Keratinocyte (primary cell): ENCODE measurements around the gene UTS2B. TPM values are rescaled to one million over a fixed set of nuclear protein-coding genes. Genes with fewer than 3 reads are reported as not detected.
"Not testable (repeated sequence)": the region's sequence is repeated elsewhere in the genome, so short reads cannot be mapped to it uniquely, and the experiment has no call there.

Source experiments
- DNase-seq: peaks from one replicate; pipeline ENCODE4 v3.0.0-alpha.2; 2011; ENCODE audit warnings: low read depth, missing footprints, low spot score
- FAIRE-seq: peaks from 2 replicates; lab custom pipeline; 2011; peaks lifted over from hg19 to GRCh38; lab: Jason Lieb, UNC
- H2AFZ ChIP-seq: 2 replicates; pipeline ENCODE4 v1.6.0; 2012; ENCODE audit warnings: low read length, control low read depth, inconsistent platforms; ENCODE audit not compliant: control insufficient read depth
- H3K27ac ChIP-seq: 2 replicates; pipeline ENCODE4 v1.5.1; 2011; ENCODE audit warnings: low read length; ENCODE audit not compliant: control insufficient read depth, insufficient read depth
- H3K27me3 ChIP-seq: 3 replicates; pipeline ENCODE4 v1.6.0; 2011; ENCODE audit warnings: low read length; ENCODE audit not compliant: control insufficient read depth, insufficient read depth; ENCODE audit errors: extremely low read depth
- H3K36me3 ChIP-seq, 2 experiments: 2 replicates in 1 of 2; 3 replicates in 1 of 2; pipeline ENCODE4 v1.5.1; 2011; ENCODE audit warnings: low read length in 2 of 2, mild to moderate bottlenecking in 1 of 2; ENCODE audit not compliant: control insufficient read depth in 2 of 2, insufficient read depth in 2 of 2; ENCODE audit errors: extremely low read depth in 1 of 2
- H3K4me1 ChIP-seq: 3 replicates; pipeline ENCODE4 v1.5.1; 2011; ENCODE audit warnings: low read length; ENCODE audit not compliant: control insufficient read depth, insufficient read depth; ENCODE audit errors: extremely low read depth
- H3K4me2 ChIP-seq: 3 replicates; pipeline ENCODE4 v1.6.0; 2011; ENCODE audit warnings: low read depth, low read length; ENCODE audit not compliant: control insufficient read depth, insufficient read depth; ENCODE audit errors: extremely low read depth
- H3K4me3 ChIP-seq, 3 experiments: fragments of 200-600 bp in 1 of 3; sonication (generic) in 1 of 3; 2 replicates in 2 of 3; 3 replicates in 1 of 3; pipeline ENCODE4 v1.5.1; 2011 to 2016; ENCODE audit warnings: low read length in 3 of 3, mild to moderate bottlenecking in 3 of 3, control low read depth in 2 of 3, inconsistent platforms in 1 of 3, low read depth in 1 of 3, mixed read lengths in 1 of 3, mixed run types in 1 of 3, moderate library complexity in 1 of 3; ENCODE audit not compliant: control insufficient read depth in 2 of 3, insufficient read depth in 2 of 3; ENCODE audit errors: extremely low read depth in 1 of 3
- H3K79me2 ChIP-seq: 2 replicates; pipeline ENCODE4 v1.6.0; 2012; ENCODE audit warnings: low read length; ENCODE audit not compliant: control insufficient read depth, insufficient read depth
- H3K9ac ChIP-seq: 3 replicates; pipeline ENCODE4 v1.6.0; 2011; ENCODE audit warnings: low read length; ENCODE audit not compliant: control insufficient read depth, insufficient read depth; ENCODE audit errors: extremely low read depth
- H3K9me1 ChIP-seq: 3 replicates; pipeline ENCODE4 v1.6.0; 2011; ENCODE audit warnings: low read length; ENCODE audit not compliant: control insufficient read depth, insufficient read depth; ENCODE audit errors: extremely low read depth
- H3K9me3 ChIP-seq: 2 replicates; pipeline ENCODE4 v1.5.1; 2012; ENCODE audit warnings: low read depth, low read length; ENCODE audit not compliant: control insufficient read depth
- H4K20me1 ChIP-seq: 3 replicates; pipeline ENCODE4 v1.6.0; 2011; ENCODE audit warnings: low read length; ENCODE audit not compliant: control insufficient read depth, insufficient read depth; ENCODE audit errors: extremely low read depth
- EZH2 ChIP-seq: IDR thresholded peaks from one replicate; pipeline ENCODE4 v1.6.1; 2012; ENCODE audit warnings: inconsistent platforms, mild to moderate bottlenecking, low read length, moderate library complexity
- dilution Hi-C: fragments of 300-500 bp; cut with MboI; formaldehyde crosslinking; loops from one replicate; pipeline ENCODE4 v1.7.0; 2020; ENCODE audit warnings: low sequenced_read_pairs; ENCODE audit not compliant: extremely low pct_ligation_motif_present
- polyA plus RNA-seq, 5 experiments: library from polyadenylated mRNA; depleted of rRNA in 3 of 5; stranded (reverse) in 3 of 5; stranded (forward) in 1 of 5; unstranded in 1 of 5; fragments of >200 nt; gene quantifications; 1 replicate in 1 of 5; 2 replicates in 3 of 5; 3 replicates in 1 of 5; pipeline versions ENCODE4 v1.2.1 to v1.2.3, GENCODE V29; 2011 to 2012; ENCODE audit warnings: missing spikeins in 2 of 5, low read depth in 1 of 5, low replicate concordance in 1 of 5
- TF ChIP-seq, protein P1 (sequence below), 3 experiments: IDR thresholded peaks in 1 of 3; conservative IDR thresholded peaks in 1 of 3; optimal IDR thresholded peaks in 1 of 3; 2 replicates in 2 of 3; 3 replicates in 1 of 3; pipeline versions ENCODE3 to v1.5.1; 2011; ENCODE audit warnings: low read length in 3 of 3, mild to moderate bottlenecking in 3 of 3, moderate library complexity in 2 of 3, control low read depth in 1 of 3, inconsistent platforms in 1 of 3; ENCODE audit not compliant: insufficient read depth in 2 of 3; ENCODE audit errors: extremely low read depth in 1 of 3

The UTS2B gene
- polyA plus RNA-seq, 1 donor (not counting 4 experiments of a cell fraction or from before 2014, with no cell fraction given), result not detected

DNA sequence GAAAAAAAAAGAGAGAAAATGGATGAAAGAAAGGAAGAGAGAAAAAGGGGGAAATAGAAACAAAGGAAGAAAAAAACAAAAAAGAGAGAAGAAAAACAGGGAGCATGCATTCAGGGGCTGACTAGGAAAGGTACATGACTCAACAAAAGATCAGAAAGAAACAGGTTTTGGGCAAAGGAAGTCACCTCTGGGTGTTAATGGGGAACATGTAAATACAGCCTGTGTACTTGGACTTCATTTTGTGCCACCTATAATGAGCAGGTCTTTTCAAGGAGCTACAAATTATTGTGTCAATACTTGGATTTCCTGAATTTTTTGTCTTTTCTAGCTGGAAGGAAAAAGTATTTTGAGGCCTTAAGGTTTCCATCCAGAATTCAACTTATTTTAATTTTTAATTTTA, 54.6 kb downstream of the UTS2B start:
- Histone ChIP-seq H3K4me1 (no peaks in the 10 kb centered on the region), H3K79me2 (no peaks in the 10 kb centered on the region), H3K27me3 (no peaks in the 10 kb centered on the region), H4K20me1 (no peaks in the 10 kb centered on the region), H3K9me1 (no peaks in the 10 kb centered on the region), H3K4me3 (no peak overlapping the region), H3K9me3 (no peaks in the 10 kb centered on the region), H3K9ac (no peak overlapping the region), H3K36me3 (no peaks in the 10 kb centered on the region), H3K27ac (no peak overlapping the region), H3K4me2 (no peak overlapping the region), H2AFZ (no peak overlapping the region)
- DNase-seq, result no peak
- FAIRE-seq, result no peak
- dilution Hi-C loops, result no loop called here
- TF ChIP-seq EZH2, result no peak
- TF ChIP-seq, protein P1, sequence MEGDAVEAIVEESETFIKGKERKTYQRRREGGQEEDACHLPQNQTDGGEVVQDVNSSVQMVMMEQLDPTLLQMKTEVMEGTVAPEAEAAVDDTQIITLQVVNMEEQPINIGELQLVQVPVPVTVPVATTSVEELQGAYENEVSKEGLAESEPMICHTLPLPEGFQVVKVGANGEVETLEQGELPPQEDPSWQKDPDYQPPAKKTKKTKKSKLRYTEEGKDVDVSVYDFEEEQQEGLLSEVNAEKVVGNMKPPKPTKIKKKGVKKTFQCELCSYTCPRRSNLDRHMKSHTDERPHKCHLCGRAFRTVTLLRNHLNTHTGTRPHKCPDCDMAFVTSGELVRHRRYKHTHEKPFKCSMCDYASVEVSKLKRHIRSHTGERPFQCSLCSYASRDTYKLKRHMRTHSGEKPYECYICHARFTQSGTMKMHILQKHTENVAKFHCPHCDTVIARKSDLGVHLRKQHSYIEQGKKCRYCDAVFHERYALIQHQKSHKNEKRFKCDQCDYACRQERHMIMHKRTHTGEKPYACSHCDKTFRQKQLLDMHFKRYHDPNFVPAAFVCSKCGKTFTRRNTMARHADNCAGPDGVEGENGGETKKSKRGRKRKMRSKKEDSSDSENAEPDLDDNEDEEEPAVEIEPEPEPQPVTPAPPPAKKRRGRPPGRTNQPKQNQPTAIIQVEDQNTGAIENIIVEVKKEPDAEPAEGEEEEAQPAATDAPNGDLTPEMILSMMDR (optimal IDR thresholded peaks at IDR 0.05 in 1 of 3, IDR thresholded peaks at IDR 0.05 in 1 of 3, conservative IDR thresholded peaks at IDR 0.05 in 1 of 3; ENCODE audit: extremely low read depth in 1 of 3, insufficient read depth in 2 of 3, low read length in 3 of 3), result no peak

DNA sequence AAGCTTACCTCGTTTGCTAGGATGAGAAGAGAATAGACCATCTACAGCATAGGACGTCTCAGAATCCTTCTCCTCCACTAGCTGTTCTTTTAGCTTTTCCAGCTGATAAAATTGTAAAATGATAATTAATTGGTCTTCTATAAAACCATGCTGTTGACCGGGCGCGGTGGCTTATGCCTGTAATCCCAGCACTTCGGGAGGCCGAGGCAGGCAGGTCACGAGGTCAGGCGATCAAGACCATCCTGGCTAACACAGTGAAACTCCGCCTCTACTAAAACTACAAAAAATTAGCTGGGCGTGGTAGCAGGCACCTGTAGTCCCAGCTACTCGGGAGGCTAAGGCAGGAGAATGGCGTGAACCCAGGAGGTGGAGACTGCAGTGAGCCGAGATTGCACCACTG, 55.1 kb downstream of the UTS2B start:
- H3K9ac ChIP-seq, H3K4me3 ChIP-seq, H3K79me2 ChIP-seq, H4K20me1 ChIP-seq, H3K27ac ChIP-seq, H3K36me3 ChIP-seq, H2AFZ ChIP-seq, H3K4me2 ChIP-seq, H3K9me3 ChIP-seq, DNase-seq, FAIRE-seq, H3K4me1 ChIP-seq, H3K9me1 ChIP-seq, H3K27me3 ChIP-seq, dilution Hi-C loops: not testable (repeated sequence)
